KOPT-K1 (cell line): ENCODE measurements around the gene HOXC5.

Source experiments
- H3K27ac ChIP-seq: fragments of 200-600 bp; sonication (generic); 2 replicates; pipeline ENCODE4 v1.5.1; 2016; ENCODE audit warnings: antibody characterized with exemption, mild to moderate bottlenecking, low read depth, low read length; ENCODE audit not compliant: poor library complexity, severe bottlenecking
- H3K36me3 ChIP-seq: fragments of 200-600 bp; sonication (generic); 2 replicates; pipeline ENCODE4 v1.5.1; 2017; ENCODE audit warnings: antibody characterized with exemption, mild to moderate bottlenecking, low read length, moderate library complexity; ENCODE audit not compliant: insufficient read depth
- H3K9me3 ChIP-seq: fragments of 200-600 bp; sonication (generic); 2 replicates; pipeline ENCODE4 v1.5.1; 2017; ENCODE audit warnings: antibody characterized with exemption, low read length, mild to moderate bottlenecking; ENCODE audit not compliant: insufficient read depth, poor library complexity, severe bottlenecking

Gene HOXC5

GRCh38 chr12:54030442-54030801 is 2.4 kb upstream of the HOXC5 start:
- no peaks in the 10 kb centered on the region for H3K36me3 ChIP-seq
- no peak overlapping the region for H3K27ac ChIP-seq
- H3K9me3 ChIP-seq, result no peaks in the 10 kb centered on the region

GRCh38 chr12:54030889-54031471 is 1.9 kb upstream of the HOXC5 start:
- Histone ChIP-seq H3K9me3 (no peaks in the 10 kb centered on the region), H3K36me3 (no peaks in the 10 kb centered on the region), H3K27ac (no peak overlapping the region)

- Histone ChIP-seq H3K27ac (no peak overlapping the region), H3K36me3 (no peaks in the 10 kb centered on the region), H3K9me3 (no peaks in the 10 kb centered on the region)
Measured at GRCh38 chr12:54031480-54031879, 1.4 kb upstream of the HOXC5 start.

GRCh38 chr12:54032086-54032619 is 697 bp upstream of the HOXC5 start:
- H3K9me3 ChIP-seq, result no peaks in the 10 kb centered on the region
- no peaks in the 10 kb centered on the region for H3K36me3 ChIP-seq
- H3K27ac ChIP-seq, result no peak overlapping the region

- Histone ChIP-seq H3K36me3 (no peaks in the 10 kb centered on the region), H3K27ac (no peak overlapping the region), H3K9me3 (no peaks in the 10 kb centered on the region)
Measured at GRCh38 chr12:54033106-54033979, 493 bp downstream of the HOXC5 start.

GRCh38 chr12:54033980-54034784 is 1.3 kb downstream of the HOXC5 start:
- Histone ChIP-seq H3K27ac (no peak overlapping the region), H3K9me3 (no peaks in the 10 kb centered on the region), H3K36me3 (no peaks in the 10 kb centered on the region)

GRCh38 chr12:54034785-54035310 is 2.0 kb downstream of the HOXC5 start:
- no peaks in the 10 kb centered on the region for H3K9me3 ChIP-seq
- H3K27ac ChIP-seq, result no peak overlapping the region
- no peaks in the 10 kb centered on the region for H3K36me3 ChIP-seq

- Histone ChIP-seq H3K36me3 (no peaks in the 10 kb centered on the region), H3K27ac (no peak overlapping the region), H3K9me3 (no peaks in the 10 kb centered on the region)
Measured at GRCh38 chr12:54035568-54036264, 2.9 kb downstream of the HOXC5 start.

GRCh38 chr12:54036620-54037359 is 3.9 kb downstream of the HOXC5 start:
- Histone ChIP-seq H3K27ac (no peak overlapping the region), H3K36me3 (no peaks in the 10 kb centered on the region), H3K9me3 (no peaks in the 10 kb centered on the region)

GRCh38 chr12:54037360-54038283 is 4.8 kb downstream of the HOXC5 start:
- Histone ChIP-seq H3K9me3 (no peaks in the 10 kb centered on the region), H3K36me3 (no peaks in the 10 kb centered on the region), H3K27ac (no peak overlapping the region)

GRCh38 chr12:54038284-54038870 is 5.5 kb downstream of the HOXC5 start:
- Histone ChIP-seq H3K27ac (no peak overlapping the region), H3K36me3 (no peaks in the 10 kb centered on the region), H3K9me3 (no peaks in the 10 kb centered on the region)

GRCh38 chr12:54038871-54039414 is 6.1 kb downstream of the HOXC5 start:
- Histone ChIP-seq H3K9me3 (no peaks in the 10 kb centered on the region), H3K27ac (no peak overlapping the region), H3K36me3 (no peaks in the 10 kb centered on the region)
